H9 (cell line): ENCODE data around the gene CHD9NB. TPM values are rescaled to one million over a fixed set of nuclear protein-coding genes. Genes with fewer than 3 reads are reported as not detected.

Experiments used
- DNase-seq: peaks from one replicate; pipeline ENCODE4 v3.0.0-alpha.2; 2017
- H2AFZ ChIP-seq: one replicate; pipeline ENCODE4 v1.6.1; 2013; ENCODE audit warnings: mild to moderate bottlenecking, low read length, control low read depth, moderate library complexity
- H2AK5ac ChIP-seq: 2 replicates; pipeline ENCODE4 v1.6.1; 2013; ENCODE audit warnings: low read length, control low read depth, mixed read lengths; ENCODE audit not compliant: insufficient read length
- H2BK120ac ChIP-seq: one replicate; pipeline ENCODE4 v1.6.1; 2013; ENCODE audit warnings: low read depth, mild to moderate bottlenecking, low read length, control low read depth, inconsistent platforms; ENCODE audit not compliant: poor library complexity, severe bottlenecking
- H2BK12ac ChIP-seq: 2 replicates; pipeline ENCODE4 v1.6.1; 2013; ENCODE audit warnings: low read length, control low read depth, mixed read lengths, low read depth; ENCODE audit not compliant: insufficient read length
- H2BK15ac ChIP-seq: 2 replicates; pipeline ENCODE4 v1.6.1; 2013; ENCODE audit warnings: low read depth, low read length, control low read depth
- H2BK20ac ChIP-seq: one replicate; pipeline ENCODE4 v1.6.1; 2013; ENCODE audit warnings: low read depth, mild to moderate bottlenecking, low read length, control low read depth, inconsistent platforms; ENCODE audit not compliant: poor library complexity, severe bottlenecking
- H2BK5ac ChIP-seq: 2 replicates; pipeline ENCODE4 v1.6.1; 2013; ENCODE audit warnings: low read length, control low read depth, mixed read lengths; ENCODE audit not compliant: insufficient read length
- H3K14ac ChIP-seq: 2 replicates; pipeline ENCODE4 v1.6.1; 2013; ENCODE audit warnings: low read length, control low read depth; ENCODE audit not compliant: insufficient read depth
- H3K18ac ChIP-seq: 2 replicates; pipeline ENCODE4 v1.6.1; 2013; ENCODE audit warnings: low read depth, mild to moderate bottlenecking, mixed read lengths, low read length, control low read depth; ENCODE audit not compliant: insufficient read length
- H3K23ac ChIP-seq: 2 replicates; pipeline ENCODE4 v1.6.1; 2013; ENCODE audit warnings: low read length, control low read depth, mixed read lengths, low read depth; ENCODE audit not compliant: insufficient read length
- H3K23me2 ChIP-seq: 2 replicates; pipeline ENCODE4 v1.6.1; 2013; ENCODE audit warnings: low read depth, mild to moderate bottlenecking, mixed read lengths, low read length, control low read depth; ENCODE audit not compliant: insufficient read length, poor library complexity, severe bottlenecking
- H3K27ac ChIP-seq: 2 replicates; pipeline ENCODE4 v1.5.1; 2013; ENCODE audit warnings: low read length, control low read depth, mixed read lengths, low read depth; ENCODE audit not compliant: insufficient read length
- H3K27me3 ChIP-seq: 2 replicates; pipeline ENCODE4 v1.6.1; 2013; ENCODE audit warnings: low read length, control low read depth, inconsistent platforms; ENCODE audit not compliant: insufficient read depth
- H3K4ac ChIP-seq: 2 replicates; pipeline ENCODE4 v1.6.1; 2013; ENCODE audit warnings: low read depth, mild to moderate bottlenecking, control low read depth, inconsistent platforms, low read length, moderate library complexity
- H3K4me1 ChIP-seq: 2 replicates; pipeline ENCODE4 v1.6.1; 2013; ENCODE audit warnings: low read length, control low read depth, inconsistent platforms; ENCODE audit not compliant: insufficient read depth
- H3K4me2 ChIP-seq: 2 replicates; pipeline ENCODE4 v1.6.1; 2013; ENCODE audit warnings: low read length, control low read depth, mixed read lengths; ENCODE audit not compliant: insufficient read length, insufficient read depth
- H3K56ac ChIP-seq: 2 replicates; pipeline ENCODE4 v1.6.1; 2013; ENCODE audit warnings: low read depth, mild to moderate bottlenecking, mixed read lengths, low read length, control low read depth; ENCODE audit not compliant: insufficient read length
- H3K79me1 ChIP-seq: 2 replicates; pipeline ENCODE4 v1.6.1; 2013; ENCODE audit warnings: low read depth, mild to moderate bottlenecking, moderate library complexity, low read length, control low read depth, inconsistent platforms; ENCODE audit not compliant: insufficient read depth, poor library complexity, severe bottlenecking
- H3K79me2 ChIP-seq: 2 replicates; pipeline ENCODE4 v1.6.1; 2013; ENCODE audit warnings: low read length, control low read depth, inconsistent platforms; ENCODE audit not compliant: insufficient read depth
- H3K9ac ChIP-seq: 2 replicates; pipeline ENCODE4 v1.6.1; 2013; ENCODE audit warnings: low read length, control low read depth, mixed read lengths; ENCODE audit not compliant: insufficient read length; ENCODE audit errors: extremely low read depth
- H3K9me3 ChIP-seq: one replicate; pipeline ENCODE4 v1.6.1; 2013; ENCODE audit warnings: low read depth, low read length, inconsistent platforms; ENCODE audit not compliant: control insufficient read depth
- H3T11ph ChIP-seq: one replicate; pipeline ENCODE4 v1.6.1; 2013; ENCODE audit warnings: mild to moderate bottlenecking, low read length, control low read depth, inconsistent platforms
- H4K20me1 ChIP-seq: one replicate; pipeline ENCODE4 v1.6.1; 2013; ENCODE audit not compliant: control insufficient read depth, insufficient read length, insufficient read depth
- H4K5ac ChIP-seq: 2 replicates; pipeline ENCODE4 v1.6.1; 2013; ENCODE audit warnings: low read depth, mild to moderate bottlenecking, mixed read lengths, low read length, control low read depth; ENCODE audit not compliant: insufficient read length
- H4K8ac ChIP-seq: replicated peaks from 2 replicates; pipeline ENCODE4 v1.6.1; 2013; ENCODE audit warnings: low read length, control low read depth, mixed read lengths, low read depth; ENCODE audit not compliant: insufficient read length
- H4K91ac ChIP-seq: 2 replicates; pipeline ENCODE4 v1.6.1; 2013; ENCODE audit warnings: low read depth, mild to moderate bottlenecking, moderate library complexity, mixed read lengths, low read length, control low read depth; ENCODE audit not compliant: insufficient read length
- H3K27ac Mint-ChIP-seq, 3 experiments: 2 replicates in 2 of 3; 3 replicates in 1 of 3; pipeline ENCODE4 v1.8.0; 2020 to 2021; ENCODE audit warnings: mixed read lengths in 3 of 3, mild to moderate bottlenecking in 1 of 3, moderate library complexity in 1 of 3
- H3K27me3 Mint-ChIP-seq: 2 replicates; pipeline ENCODE4 v1.8.0; 2021; ENCODE audit warnings: low read depth, mild to moderate bottlenecking, moderate library complexity, mixed read lengths
- H3K36me3 Mint-ChIP-seq, 3 experiments: 2 replicates in 2 of 3; 3 replicates in 1 of 3; pipeline ENCODE4 v1.8.0; 2020 to 2021; ENCODE audit warnings: low read depth in 3 of 3, mixed read lengths in 3 of 3; ENCODE audit not compliant: insufficient read depth in 1 of 3
- H3K4me1 Mint-ChIP-seq, 2 experiments: 2 replicates each; pipeline ENCODE4 v1.8.0; 2020; ENCODE audit warnings: mixed read lengths in 2 of 2
- H3K4me3 Mint-ChIP-seq, 2 experiments: 2 replicates in 1 of 2; 3 replicates in 1 of 2; pipeline ENCODE4 v1.8.0; 2020 to 2021; ENCODE audit warnings: mild to moderate bottlenecking in 2 of 2, mixed read lengths in 2 of 2, moderate library complexity in 1 of 2
- H3K9me3 Mint-ChIP-seq, 2 experiments: 2 replicates in 1 of 2; 3 replicates in 1 of 2; pipeline ENCODE4 v1.8.0; 2020; ENCODE audit warnings: mild to moderate bottlenecking in 2 of 2, mixed read lengths in 2 of 2, moderate library complexity in 1 of 2
- WGBS: extraction: QIAGEN DNeasy Blood & Tissue Kit; methylation state at CpG from one replicate; pipeline ENCODE4 v1.1.7; 2013; ENCODE audit warnings: missing lambda C conversion rate, low lambda C conversion rate, mixed read lengths; ENCODE audit not compliant: insufficient read length; ENCODE audit errors: extremely low coverage; 5-methylcytosine and 5-hydroxymethylcytosine counted together
- total RNA-seq: library from RNA; stranded (reverse); gene quantifications from 2 replicates; pipeline ENCODE4 v1.2.1, GENCODE V29; 2021
- TF ChIP-seq, protein P1 (sequence below): fragments of 200-600 bp; sonication (generic); conservative IDR thresholded peaks from 3 replicates; pipeline ENCODE4 v1.8.0; 2021; ENCODE audit warnings: antibody characterized with exemption, mild to moderate bottlenecking

CHD9NB gene
- total RNA-seq, 1 experiment from 2014 or later, result 3.3 TPM

DNA sequence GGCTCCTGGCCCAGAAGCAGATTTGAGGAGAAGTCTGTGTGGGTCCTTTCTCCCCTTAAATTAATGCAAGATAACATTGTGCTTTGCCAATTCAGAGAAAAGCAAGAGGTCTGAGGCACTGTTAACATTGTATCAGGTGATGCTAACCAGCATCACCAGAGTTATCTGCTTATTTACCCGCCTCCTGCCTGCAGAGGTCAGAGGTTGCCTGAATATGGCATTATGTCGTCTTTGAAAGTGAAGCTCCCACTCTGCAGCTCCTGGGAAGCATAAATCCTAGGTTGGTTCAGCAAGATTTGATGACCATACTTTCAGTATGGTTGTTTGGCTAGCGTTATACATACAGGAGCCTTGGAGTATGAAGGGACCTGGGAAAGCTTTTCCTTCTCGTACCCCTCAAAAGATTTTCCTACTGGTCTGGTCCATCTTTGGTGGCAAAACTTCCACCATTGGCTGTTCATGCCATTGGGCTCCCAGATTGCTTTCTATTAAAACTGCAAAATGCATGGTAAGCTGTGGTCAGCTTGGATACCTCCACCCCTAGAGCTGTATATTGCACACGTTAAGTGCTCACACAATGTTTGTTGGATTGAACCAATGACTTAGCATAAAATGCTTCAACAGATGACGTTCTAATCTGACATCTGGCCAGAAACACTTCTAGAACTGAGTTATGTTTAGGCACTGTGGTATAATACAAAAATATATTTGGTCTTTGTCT lies 26.2 kb upstream of the CHD9NB start:
- Histone ChIP-seq H4K20me1 (no peaks in the 10 kb centered on the region), H3K27ac (no peak overlapping the region), H2BK120ac (no peak overlapping the region), H3K23me2 (no peaks in the 10 kb centered on the region), H3T11ph (no peak overlapping the region), H3K79me2 (no peaks in the 10 kb centered on the region), H3K23ac (no peak overlapping the region), H3K18ac (no peak overlapping the region), H4K8ac (no peak overlapping the region), H4K5ac (no peak overlapping the region), H2BK15ac (no peak overlapping the region), H2AFZ (no peak overlapping the region), H3K9me3 (no peaks in the 10 kb centered on the region), H3K4ac (no peak overlapping the region), H2BK20ac (no peak overlapping the region), H3K27me3 (no peaks in the 10 kb centered on the region), H2BK5ac (no peak overlapping the region), H2BK12ac (no peak overlapping the region), H3K4me2 (no peak overlapping the region), H3K9ac (no peak overlapping the region), H3K56ac (no peak overlapping the region), H4K91ac (no peak overlapping the region), H3K79me1 (no peaks in the 10 kb centered on the region), H3K4me1 (peaks cover 17% of the 10 kb centered on the region; the same call in 1 of the 2 replicates), H3K14ac (no peak overlapping the region), H2AK5ac (no peak overlapping the region)
- H3K27me3 Mint-ChIP-seq, result no peaks in the 10 kb centered on the region
- peaks cover 40 to 46% of the 10 kb centered on the region in 2 experiments for H3K4me1 Mint-ChIP-seq
- TF ChIP-seq, protein P1, sequence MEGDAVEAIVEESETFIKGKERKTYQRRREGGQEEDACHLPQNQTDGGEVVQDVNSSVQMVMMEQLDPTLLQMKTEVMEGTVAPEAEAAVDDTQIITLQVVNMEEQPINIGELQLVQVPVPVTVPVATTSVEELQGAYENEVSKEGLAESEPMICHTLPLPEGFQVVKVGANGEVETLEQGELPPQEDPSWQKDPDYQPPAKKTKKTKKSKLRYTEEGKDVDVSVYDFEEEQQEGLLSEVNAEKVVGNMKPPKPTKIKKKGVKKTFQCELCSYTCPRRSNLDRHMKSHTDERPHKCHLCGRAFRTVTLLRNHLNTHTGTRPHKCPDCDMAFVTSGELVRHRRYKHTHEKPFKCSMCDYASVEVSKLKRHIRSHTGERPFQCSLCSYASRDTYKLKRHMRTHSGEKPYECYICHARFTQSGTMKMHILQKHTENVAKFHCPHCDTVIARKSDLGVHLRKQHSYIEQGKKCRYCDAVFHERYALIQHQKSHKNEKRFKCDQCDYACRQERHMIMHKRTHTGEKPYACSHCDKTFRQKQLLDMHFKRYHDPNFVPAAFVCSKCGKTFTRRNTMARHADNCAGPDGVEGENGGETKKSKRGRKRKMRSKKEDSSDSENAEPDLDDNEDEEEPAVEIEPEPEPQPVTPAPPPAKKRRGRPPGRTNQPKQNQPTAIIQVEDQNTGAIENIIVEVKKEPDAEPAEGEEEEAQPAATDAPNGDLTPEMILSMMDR, result no peak
- peaks cover 29 to 40% (median 34%) of the 10 kb centered on the region in 3 experiments for H3K36me3 Mint-ChIP-seq
- peaks cover 28% of the 10 kb centered on the region in 2 experiments for H3K9me3 Mint-ChIP-seq
- no CpG with 5 or more reads among the region's 6 CpGs for WGBS
- no peak overlapping the region; a peak in 1 of 5 replicates for H3K4me3 Mint-ChIP-seq
- no peak for DNase-seq
- peak overlapping the region in 1 of 3 experiments; percentile 17; a peak in 1 of 7 replicates for H3K27ac Mint-ChIP-seq
